ENCODE data around the gene ANGPTL4. TPM values are rescaled to one million over a fixed set of nuclear protein-coding genes. Genes with fewer than 3 reads are reported as not detected.

Gene ANGPTL4
- total RNA-seq, 1 experiment from 2014 or later, result 32.8 TPM

GRCh38 chr19:8389891-8390616 lies 26.1 kb downstream of the ANGPTL4 start, which contains the start of gene RAB11B:
Gene RAB11B, plus strand, starts transcription at chr19:8390360. Its CDS starts 57 bp downstream, at chr19:8390417.
- intact Hi-C loops (cut with micrococcal nuclease), result loop anchor here (2.0 kb wide), 1 partner anchor 27 kb away; no protein-coding TSS in a partner anchor
- TF ChIP-seq CTCF (IDR thresholded peaks at IDR 0.05; ENCODE audit: unreplicated experiment), result no peak
- Mint-ChIP-seq H3K27me3 (ENCODE audit: insufficient read depth, unreplicated experiment) (no peaks in the 10 kb centered on the region), H3K36me3 (ENCODE audit: insufficient read depth, unreplicated experiment) (peaks cover 15% of the 10 kb centered on the region), H3K27ac (ENCODE audit: low read depth, unreplicated experiment) (peak within 1 kb of the TSS; percentile 96), H3K9me3 (ENCODE audit: unreplicated experiment) (no peaks in the 10 kb centered on the region), H3K4me1 (ENCODE audit: insufficient read depth, unreplicated experiment) (peaks cover 13% of the 10 kb centered on the region), H3K4me3 (ENCODE audit: unreplicated experiment) (peak within 1 kb of the TSS; percentile 91)
- ChIA-PET CTCF (interaction anchor here (0.5 to 7.0 kb wide), 3 partner anchors 20 to 35 kb away, joined by 3 to 72 read pairs (median 3); partner anchors contain the start of gene MARCHF2), POLR2A (interaction anchor here (0.6 to 2.3 kb wide), 18 partner anchors 12 to 1321 kb away, joined by 3 to 31 read pairs (median 4); partner anchors contain the start of genes ANGPTL4, HNRNPM, MARCHF2 and NDUFA7)
- DNase-seq (ENCODE audit: unreplicated experiment), result peak; percentile 100
- no TSS peak for BruUV-seq (replicated peaks)

DNA sequence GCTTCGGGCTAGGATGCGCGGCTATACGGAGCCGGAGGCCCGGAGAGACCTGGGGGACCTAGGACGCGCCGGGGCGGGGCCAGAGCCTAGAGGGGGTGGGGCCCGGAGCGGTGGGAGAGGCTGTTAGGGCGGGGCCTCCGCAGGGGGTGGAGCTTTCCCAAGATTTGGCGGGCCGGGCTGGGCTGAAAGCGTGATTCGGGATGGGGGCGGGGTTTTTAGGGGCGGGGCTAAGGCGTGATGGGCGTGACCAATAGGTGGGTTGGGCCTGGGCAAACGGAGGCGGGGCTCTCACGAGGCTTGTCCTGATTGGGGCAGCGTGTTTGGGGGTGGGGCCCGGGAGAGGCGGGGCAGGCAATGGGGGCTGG lies 26.6 kb downstream of the ANGPTL4 start:
- Mint-ChIP-seq H3K9me3 (ENCODE audit: unreplicated experiment) (no peaks in the 10 kb centered on the region), H3K36me3 (ENCODE audit: insufficient read depth, unreplicated experiment) (peaks cover 19% of the 10 kb centered on the region), H3K27me3 (ENCODE audit: insufficient read depth, unreplicated experiment) (no peaks in the 10 kb centered on the region), H3K27ac (ENCODE audit: low read depth, unreplicated experiment) (peak overlapping the region; percentile 96), H3K4me1 (ENCODE audit: insufficient read depth, unreplicated experiment) (peaks cover 13% of the 10 kb centered on the region), H3K4me3 (ENCODE audit: unreplicated experiment) (peak overlapping the region; percentile 91)
- intact Hi-C loops (cut with micrococcal nuclease), result loop anchor here (2.0 kb wide), 1 partner anchor 28 kb away; no protein-coding TSS in a partner anchor
- BruUV-seq (replicated peaks), result no TSS peak
- CTCF ChIA-PET, result interaction anchor here (0.5 to 7.0 kb wide), 3 partner anchors 20 to 36 kb away, joined by 3 to 72 read pairs (median 3); partner anchors contain the start of gene MARCHF2
- DNase-seq (ENCODE audit: unreplicated experiment), result peak; percentile 95
- POLR2A ChIA-PET, result interaction anchor here (1.0 to 2.3 kb wide), 15 partner anchors 13 to 1231 kb away, joined by 3 to 31 read pairs (median 4); partner anchors contain the start of genes ANGPTL4, HNRNPM, MARCHF2 and ZNF414
- no peak for TF ChIP-seq CTCF (IDR thresholded peaks at IDR 0.05; ENCODE audit: unreplicated experiment)

DNA sequence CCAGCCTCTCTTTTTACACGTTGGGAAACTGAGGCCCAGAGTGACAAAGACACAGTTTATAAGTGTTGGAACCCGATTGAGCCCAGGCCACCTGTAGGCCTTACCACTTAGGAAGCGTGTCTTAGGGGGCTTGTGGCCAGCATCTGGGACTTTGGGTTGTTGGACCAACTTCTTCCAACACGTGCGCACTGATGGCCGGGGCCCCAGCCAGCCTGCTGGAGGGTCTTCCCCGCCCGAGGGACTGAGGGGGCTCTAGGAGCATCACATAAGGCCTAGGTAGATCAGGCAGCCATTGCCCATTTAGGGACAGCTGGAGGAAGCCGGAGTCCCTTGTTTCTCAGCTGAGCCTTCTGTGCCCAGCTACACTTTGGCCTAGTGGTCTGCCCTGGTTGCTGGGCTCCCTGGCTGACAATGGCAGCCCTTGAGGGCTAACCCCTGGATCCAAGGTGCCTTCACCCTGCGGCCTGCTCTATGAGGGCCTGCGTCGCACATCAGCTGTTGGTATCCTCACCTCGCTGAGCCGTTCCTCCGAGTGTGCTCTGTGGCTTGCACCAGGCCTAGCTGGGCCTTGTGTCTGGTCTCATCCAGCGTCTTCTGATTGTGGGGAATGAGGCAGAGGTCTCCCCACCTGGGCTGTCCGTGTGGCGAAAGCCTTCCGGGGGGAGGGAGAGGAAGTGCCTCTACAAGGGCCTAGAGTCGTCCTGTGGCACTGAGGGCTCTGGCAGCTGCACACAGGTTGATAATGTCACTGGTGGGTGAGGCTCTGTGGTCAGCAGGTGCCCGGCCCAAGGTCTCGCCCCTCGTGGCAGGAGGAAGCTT lies 27.5 kb downstream of the ANGPTL4 start:
- no TSS peak for BruUV-seq (replicated peaks)
- peak overlapping the region; percentile 91 for H3K4me3 Mint-ChIP-seq (ENCODE audit: unreplicated experiment)
- ChIA-PET POLR2A (interaction anchor here (1.2 to 2.3 kb wide), 4 partner anchors 14 to 28 kb away, joined by 3 to 31 read pairs (median 8); partner anchors contain the start of genes ANGPTL4 and MARCHF2), CTCF (interaction anchor here (0.6 to 7.0 kb wide), 5 partner anchors 14 to 1518 kb away, joined by 3 to 72 read pairs (median 5); partner anchors contain the start of gene MARCHF2)
- TF ChIP-seq CTCF (IDR thresholded peaks at IDR 0.05; ENCODE audit: unreplicated experiment), result no peak
- H3K4me1 Mint-ChIP-seq (ENCODE audit: insufficient read depth, unreplicated experiment), result peaks cover 18% of the 10 kb centered on the region
- intact Hi-C loops (cut with micrococcal nuclease), result loop anchor here (2.0 kb wide), 1 partner anchor 29 kb away; no protein-coding TSS in a partner anchor
- peaks cover 22% of the 10 kb centered on the region for H3K36me3 Mint-ChIP-seq (ENCODE audit: insufficient read depth, unreplicated experiment)
- no peaks in the 10 kb centered on the region for H3K9me3 Mint-ChIP-seq (ENCODE audit: unreplicated experiment)
- H3K27me3 Mint-ChIP-seq (ENCODE audit: insufficient read depth, unreplicated experiment), result no peaks in the 10 kb centered on the region
- H3K27ac Mint-ChIP-seq (ENCODE audit: low read depth, unreplicated experiment), result peak overlapping the region; percentile 96
- no peak for DNase-seq (ENCODE audit: unreplicated experiment)

All from MCF 10A (cell line).